SIG-M5 treated with dmso at 0.1 percent for 504 hours (cell line): ENCODE results near the gene EXOC1L.
"Not testable (repeated sequence)": the region's sequence is repeated elsewhere in the genome, so short reads cannot be mapped to it uniquely, and the experiment has no call there.

Experiments
- DNase-seq: peaks from one replicate; lab custom pipeline; 2025; ENCODE audit not compliant: unreplicated experiment; lab: John Stamatoyannopoulos, UW

The EXOC1L gene

GRCh38 chr4:55837903-55838302, 18.3 kb downstream of the EXOC1L start:
- DNase-seq, result no peak

GRCh38 chr4:55838356-55838755, 18.8 kb downstream of the EXOC1L start:
- no peak for DNase-seq

DNA sequence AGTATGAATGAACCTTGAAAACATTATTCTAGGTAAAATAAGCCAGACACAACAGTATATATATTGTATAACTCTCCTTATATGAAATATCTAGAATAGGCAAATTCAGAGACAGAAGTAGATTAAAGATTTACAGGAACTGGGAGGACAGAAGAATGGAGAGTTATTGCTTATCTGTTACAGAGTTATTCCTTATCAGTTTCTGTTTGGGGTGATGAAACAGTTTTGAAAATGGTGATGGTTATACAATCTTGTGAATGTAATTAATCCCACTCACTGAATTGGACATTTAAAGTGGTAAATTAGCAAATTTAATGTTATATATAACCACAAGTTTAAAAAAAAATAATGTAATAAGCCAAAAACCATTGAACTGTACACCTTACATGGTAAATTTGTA, 19.4 kb downstream of the EXOC1L start:
- DNase-seq, result no peak

DNA sequence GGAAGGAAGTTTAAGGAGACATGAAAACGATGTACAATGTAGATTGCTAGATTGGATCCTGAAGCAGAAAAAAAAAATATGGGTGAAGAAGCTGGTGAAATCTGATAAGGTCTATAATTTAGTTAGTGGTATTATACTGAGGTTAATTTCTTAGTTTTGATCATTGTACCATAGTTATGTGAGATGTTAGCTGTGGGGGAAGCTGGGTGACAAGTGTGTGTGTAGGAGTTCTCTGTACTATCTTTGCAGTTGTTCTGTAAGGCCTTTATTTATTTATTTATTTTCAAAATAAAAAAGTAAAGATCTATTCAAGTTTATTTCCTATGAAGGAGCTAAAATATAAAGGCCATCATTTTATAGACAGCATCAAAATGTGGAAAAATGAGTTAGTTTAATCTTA, 21.4 kb downstream of the EXOC1L start:
- DNase-seq, result no peak

GRCh38 chr4:55841373-55842239, 22.0 kb downstream of the EXOC1L start:
- DNase-seq, result not testable (repeated sequence)

GRCh38 chr4:55842312-55842711, 22.7 kb downstream of the EXOC1L start:
- DNase-seq, result not testable (repeated sequence)

DNA sequence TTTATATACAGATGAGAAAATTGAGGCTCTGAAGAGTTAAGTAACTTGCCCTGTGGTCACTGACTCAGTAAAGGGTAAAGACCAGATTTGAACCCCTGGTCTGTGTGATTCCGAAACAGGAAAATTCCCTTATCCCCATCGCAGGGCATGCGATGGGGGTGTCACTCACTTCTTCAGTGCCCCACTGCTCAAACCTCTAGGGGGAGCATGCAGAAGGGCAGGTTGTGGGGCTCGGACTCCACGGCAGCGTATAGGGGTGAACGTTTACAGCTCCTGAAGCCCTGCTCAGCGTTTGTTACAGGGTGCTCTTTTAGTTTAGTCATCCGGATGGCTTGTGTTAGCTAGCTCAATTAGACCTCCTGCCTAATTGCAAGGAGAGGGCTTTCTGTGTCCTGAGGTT, 30.1 kb downstream of the EXOC1L start:
- DNase-seq, result no peak

DNA sequence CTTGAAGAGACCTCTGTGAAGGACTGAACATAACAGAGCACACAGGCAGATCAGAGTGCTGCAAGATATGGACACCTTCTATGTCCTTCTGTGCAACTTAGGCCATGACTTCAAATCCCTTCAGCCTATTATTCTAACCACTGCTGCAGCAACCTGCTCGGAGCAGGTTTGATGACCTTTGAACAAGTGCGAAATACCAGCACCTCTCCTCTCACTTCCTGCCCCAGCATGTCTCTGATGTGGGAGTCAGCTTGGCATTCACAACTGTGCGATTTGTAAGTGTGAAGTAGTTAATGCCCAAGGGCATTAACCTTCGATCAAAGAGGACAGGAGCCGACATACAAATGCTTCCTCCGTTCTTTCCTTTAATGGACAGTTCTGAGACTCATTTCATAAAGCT, 32.3 kb downstream of the EXOC1L start:
- DNase-seq, result no peak

- peak; percentile 94 for DNase-seq
Observed at GRCh38 chr4:55853484-55854046, 34.0 kb downstream of the EXOC1L start, which contains the start of gene EXOC1. Gene EXOC1 (plus strand): TSS chr4:55853648. CDS start chr4:55858324, 4,676 bp downstream.

DNA sequence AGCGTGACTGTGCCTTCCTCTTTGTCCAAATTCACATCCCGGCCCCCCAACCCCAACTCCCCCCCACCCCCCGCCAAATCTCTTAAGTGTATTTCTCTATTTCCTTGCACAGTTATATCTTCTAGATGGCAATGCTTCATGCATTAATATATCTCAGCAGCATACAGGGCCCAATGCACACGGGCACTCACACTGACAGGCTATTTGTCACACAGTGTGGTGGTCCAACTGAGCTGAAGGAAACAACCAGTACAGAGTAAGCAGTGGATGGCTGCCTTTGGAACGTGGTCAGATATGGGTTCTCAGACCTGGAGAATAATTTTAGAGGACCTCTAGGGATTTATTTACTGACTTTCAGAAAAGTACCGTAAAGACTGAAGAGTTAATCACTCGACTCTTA, 34.5 kb downstream of the EXOC1L start:
- DNase-seq, result no peak

- no peak for DNase-seq
Observed at GRCh38 chr4:55857586-55857985, 38.0 kb downstream of the EXOC1L start.

DNA sequence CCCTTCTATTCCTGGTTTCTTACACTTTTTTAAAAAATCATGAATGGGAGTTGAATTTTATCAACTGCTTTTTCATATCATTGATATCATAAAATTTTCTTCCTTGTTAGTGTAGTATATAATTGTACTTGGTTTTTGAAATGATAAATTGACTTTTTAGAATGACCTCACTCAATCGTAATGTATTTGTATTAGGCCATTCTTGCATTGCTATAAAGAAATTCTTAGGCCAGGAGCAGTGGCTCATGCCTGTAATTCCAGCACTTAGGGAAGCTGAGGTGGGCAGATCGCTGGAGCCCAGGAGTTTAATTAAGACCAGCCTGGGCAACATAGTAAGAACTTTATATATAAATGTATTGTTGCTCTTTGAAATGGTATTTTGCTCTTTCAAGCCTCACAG, 40.1 kb downstream of the EXOC1L start:
- no peak for DNase-seq

DNA sequence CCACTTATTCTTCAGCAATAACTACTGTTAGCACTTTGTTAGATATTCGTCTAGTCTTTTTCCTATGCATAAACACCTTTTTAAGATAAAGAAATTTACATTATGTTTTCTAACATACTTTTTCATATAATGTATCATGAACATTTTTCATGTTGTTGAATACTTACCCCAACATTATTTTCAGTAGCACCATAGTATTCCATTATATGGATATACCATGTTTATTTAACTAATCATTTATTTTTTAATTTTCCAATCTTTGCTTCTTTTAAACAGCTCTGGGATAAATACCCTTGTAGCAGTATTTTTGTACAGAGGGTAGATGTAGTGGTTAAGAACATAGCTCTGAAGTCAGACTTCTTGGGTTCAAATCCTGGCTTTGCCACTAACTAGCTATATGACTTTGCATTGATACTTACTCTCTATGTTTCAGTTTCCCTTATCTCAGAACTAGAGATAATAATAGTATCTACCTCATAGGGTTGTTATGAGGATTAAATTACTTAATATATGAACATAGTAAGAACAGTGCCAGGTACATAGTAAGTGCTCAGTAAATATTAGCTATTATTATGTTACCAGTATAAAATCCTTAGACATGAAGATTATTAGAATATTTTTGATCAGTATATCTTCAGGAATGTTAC, 45.1 kb downstream of the EXOC1L start:
- DNase-seq, result no peak

- no peak for DNase-seq
Observed at GRCh38 chr4:55865228-55865806, 45.7 kb downstream of the EXOC1L start.

- DNase-seq, result peak; percentile 86
Observed at GRCh38 chr4:55866290-55866907, 46.8 kb downstream of the EXOC1L start.

DNA sequence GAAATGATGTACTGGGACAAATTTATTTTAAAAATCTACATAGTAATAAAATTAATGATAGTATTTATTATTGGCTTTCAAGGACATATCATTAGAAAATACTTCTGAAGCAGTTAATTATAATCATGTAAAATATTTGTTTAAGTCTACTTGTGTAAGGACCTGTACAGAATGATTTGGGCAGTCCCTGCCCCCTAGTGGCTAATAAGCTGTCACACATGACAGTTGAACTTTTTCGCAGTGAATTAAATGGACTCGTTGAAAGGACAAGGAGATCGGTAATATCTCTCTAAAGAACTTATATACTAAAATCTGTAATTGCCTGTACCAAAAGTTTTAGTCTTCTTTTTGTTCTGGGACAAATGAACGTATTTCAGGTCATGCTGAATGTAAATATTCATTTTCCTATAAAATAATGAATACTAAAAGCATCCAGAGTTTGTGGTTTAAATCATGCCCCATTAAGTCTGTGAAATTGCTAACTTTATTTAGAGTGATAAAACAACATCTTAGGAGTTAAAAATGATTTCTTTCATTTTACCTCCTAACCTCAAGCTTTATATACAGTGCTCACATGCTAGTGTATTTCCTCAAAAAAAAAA, 47.5 kb downstream of the EXOC1L start:
- DNase-seq, result peak; percentile 66

GRCh38 chr4:55868581-55869090, 49.0 kb downstream of the EXOC1L start:
- no peak for DNase-seq

GRCh38 chr4:55871299-55871800, 51.8 kb downstream of the EXOC1L start:
- DNase-seq, result no peak

DNA sequence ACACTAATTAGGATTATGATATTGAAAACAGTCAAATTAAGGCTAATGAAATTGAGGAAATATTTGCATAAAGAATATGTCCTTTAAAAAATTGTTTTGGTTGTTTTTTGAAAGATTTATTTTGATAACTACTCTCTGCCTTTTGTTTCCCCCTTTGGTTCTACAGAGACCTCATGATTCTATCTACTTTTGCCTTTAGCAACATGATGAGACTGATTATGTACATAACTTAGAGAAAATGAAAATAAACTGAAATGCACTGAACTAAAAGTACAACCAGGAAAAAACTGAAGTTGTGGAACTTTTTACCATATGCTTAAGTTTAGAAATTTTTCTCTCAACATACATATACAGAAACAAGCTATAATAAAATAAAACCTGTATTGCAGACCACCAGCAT, 55.2 kb downstream of the EXOC1L start:
- DNase-seq, result no peak

- no peak for DNase-seq
Observed at GRCh38 chr4:55876387-55876786, 56.8 kb downstream of the EXOC1L start.
